ENCODE measurements around the gene ADORA2A.
"Not testable (repeated sequence)": the region's sequence is repeated elsewhere in the genome, so short reads cannot be mapped to it uniquely, and the experiment has no call there.

Gene ADORA2A

DNA sequence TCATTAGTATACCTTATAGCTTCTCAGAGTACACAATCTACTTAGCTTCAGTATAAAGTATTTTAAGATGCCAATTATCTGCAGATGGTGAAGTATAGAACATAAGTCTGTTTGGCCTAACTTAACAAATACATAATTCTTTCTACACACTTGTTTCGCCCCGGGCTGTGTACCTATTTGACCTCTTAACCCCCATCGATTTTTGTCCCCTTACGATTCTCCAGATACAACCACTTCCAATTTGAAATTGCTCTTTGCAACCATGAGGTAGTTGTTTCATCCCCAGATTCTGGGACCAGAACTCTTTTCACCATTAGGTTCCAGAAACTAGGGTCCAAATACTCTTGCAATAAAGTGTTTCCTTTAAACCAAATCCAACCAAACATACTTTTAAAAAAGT is 57.8 kb downstream of the ADORA2A start:
- Mint-ChIP-seq H3K27me3 (ENCODE audit: low read depth, poor library complexity) (peaks cover 30% of the 10 kb centered on the region), H3K27ac (no peak overlapping the region), H3K9me3 (peaks cover 4% of the 10 kb centered on the region), H3K4me1 (peaks cover 4% of the 10 kb centered on the region), H3K4me3 (no peak overlapping the region), H3K36me3 (ENCODE audit: low read depth) (no peaks in the 10 kb centered on the region)
- no peak for DNase-seq
- TF ChIP-seq, protein P1, sequence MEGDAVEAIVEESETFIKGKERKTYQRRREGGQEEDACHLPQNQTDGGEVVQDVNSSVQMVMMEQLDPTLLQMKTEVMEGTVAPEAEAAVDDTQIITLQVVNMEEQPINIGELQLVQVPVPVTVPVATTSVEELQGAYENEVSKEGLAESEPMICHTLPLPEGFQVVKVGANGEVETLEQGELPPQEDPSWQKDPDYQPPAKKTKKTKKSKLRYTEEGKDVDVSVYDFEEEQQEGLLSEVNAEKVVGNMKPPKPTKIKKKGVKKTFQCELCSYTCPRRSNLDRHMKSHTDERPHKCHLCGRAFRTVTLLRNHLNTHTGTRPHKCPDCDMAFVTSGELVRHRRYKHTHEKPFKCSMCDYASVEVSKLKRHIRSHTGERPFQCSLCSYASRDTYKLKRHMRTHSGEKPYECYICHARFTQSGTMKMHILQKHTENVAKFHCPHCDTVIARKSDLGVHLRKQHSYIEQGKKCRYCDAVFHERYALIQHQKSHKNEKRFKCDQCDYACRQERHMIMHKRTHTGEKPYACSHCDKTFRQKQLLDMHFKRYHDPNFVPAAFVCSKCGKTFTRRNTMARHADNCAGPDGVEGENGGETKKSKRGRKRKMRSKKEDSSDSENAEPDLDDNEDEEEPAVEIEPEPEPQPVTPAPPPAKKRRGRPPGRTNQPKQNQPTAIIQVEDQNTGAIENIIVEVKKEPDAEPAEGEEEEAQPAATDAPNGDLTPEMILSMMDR (IDR thresholded peaks at IDR 0.05) = no peak

DNA sequence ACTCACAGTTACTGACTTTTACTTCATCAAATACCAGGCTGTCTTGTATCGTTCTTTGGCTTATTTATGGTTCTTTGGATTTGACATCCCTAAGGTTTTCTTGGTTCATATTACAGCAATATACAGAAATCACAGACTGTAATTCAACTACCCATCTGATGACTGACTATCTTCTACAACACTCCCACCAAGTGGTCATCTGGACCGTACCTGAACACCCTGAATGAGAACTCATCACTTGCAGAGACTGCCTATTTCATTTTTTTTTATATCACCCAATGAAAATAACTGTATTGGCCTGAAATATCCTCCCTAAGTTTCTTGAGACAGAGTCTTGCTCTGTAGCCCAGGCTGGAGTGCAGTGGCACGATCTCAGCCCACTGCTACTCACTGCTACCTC is 58.2 kb downstream of the ADORA2A start:
- TF ChIP-seq, protein P1 (IDR thresholded peaks at IDR 0.05) = no peak
- no peak overlapping the region for H3K27ac Mint-ChIP-seq
- H3K4me1 Mint-ChIP-seq = peaks cover 4% of the 10 kb centered on the region
- no peak overlapping the region for H3K4me3 Mint-ChIP-seq
- H3K27me3 Mint-ChIP-seq (ENCODE audit: low read depth, poor library complexity) = peaks cover 33% of the 10 kb centered on the region
- DNase-seq = no peak
- peaks cover 4% of the 10 kb centered on the region for H3K9me3 Mint-ChIP-seq
- H3K36me3 Mint-ChIP-seq (ENCODE audit: low read depth) = no peaks in the 10 kb centered on the region

DNA sequence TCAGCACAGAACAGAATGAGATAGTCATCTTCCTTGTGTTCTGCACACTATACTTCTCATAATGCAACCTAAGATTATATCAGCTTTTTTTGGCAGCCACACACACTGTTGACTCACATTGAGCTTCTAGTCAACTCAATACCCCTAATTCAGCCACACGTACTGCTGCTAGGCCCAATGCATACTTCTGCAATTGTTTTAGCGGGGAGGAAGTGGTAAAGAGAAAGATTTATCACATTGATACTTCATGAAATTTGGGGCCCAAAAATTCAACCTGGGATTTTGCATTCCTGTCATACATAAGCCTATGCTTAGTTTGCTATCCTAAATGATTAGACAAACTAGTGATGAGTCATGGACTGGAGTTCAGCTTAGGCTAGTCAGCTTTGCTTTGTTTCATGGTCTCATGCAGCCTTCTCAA is 59.1 kb downstream of the ADORA2A start:
- no peak for DNase-seq
- peaks cover 4% of the 10 kb centered on the region for H3K4me1 Mint-ChIP-seq
- H3K27ac Mint-ChIP-seq = no peak overlapping the region
- H3K27me3 Mint-ChIP-seq (ENCODE audit: low read depth, poor library complexity) = peaks cover 41% of the 10 kb centered on the region
- H3K36me3 Mint-ChIP-seq (ENCODE audit: low read depth) = no peaks in the 10 kb centered on the region
- peaks cover 4% of the 10 kb centered on the region for H3K9me3 Mint-ChIP-seq
- TF ChIP-seq, protein P1 (IDR thresholded peaks at IDR 0.05) = no peak
- H3K4me3 Mint-ChIP-seq = no peak overlapping the region

DNA sequence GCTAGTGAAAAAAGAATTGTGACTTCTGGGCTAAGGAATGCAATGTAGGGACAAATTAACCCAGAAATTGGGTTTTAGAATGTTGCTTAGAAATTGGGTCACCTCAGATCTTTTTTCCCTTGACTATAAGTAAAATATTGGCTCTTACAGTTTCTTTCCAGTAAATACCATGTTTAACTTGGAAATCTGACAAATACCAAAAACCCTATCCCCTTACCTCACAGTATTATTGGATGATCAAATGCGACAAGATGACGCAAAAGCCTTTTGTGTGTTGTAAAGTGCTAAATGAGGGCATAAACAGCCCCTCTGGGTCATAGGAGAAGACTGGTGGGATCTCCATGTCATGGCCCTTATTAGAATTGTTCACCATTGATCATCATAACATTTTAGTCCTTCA is 61.6 kb downstream of the ADORA2A start:
- peaks cover 10% of the 10 kb centered on the region for H3K9me3 Mint-ChIP-seq
- H3K4me3 Mint-ChIP-seq = no peak overlapping the region
- TF ChIP-seq, protein P1 (IDR thresholded peaks at IDR 0.05) = no peak
- DNase-seq = no peak
- peaks cover 4% of the 10 kb centered on the region for H3K4me1 Mint-ChIP-seq
- H3K27ac Mint-ChIP-seq = no peak overlapping the region
- H3K27me3 Mint-ChIP-seq (ENCODE audit: low read depth, poor library complexity) = peaks cover 62% of the 10 kb centered on the region
- H3K36me3 Mint-ChIP-seq (ENCODE audit: low read depth) = peaks cover 4% of the 10 kb centered on the region

DNA sequence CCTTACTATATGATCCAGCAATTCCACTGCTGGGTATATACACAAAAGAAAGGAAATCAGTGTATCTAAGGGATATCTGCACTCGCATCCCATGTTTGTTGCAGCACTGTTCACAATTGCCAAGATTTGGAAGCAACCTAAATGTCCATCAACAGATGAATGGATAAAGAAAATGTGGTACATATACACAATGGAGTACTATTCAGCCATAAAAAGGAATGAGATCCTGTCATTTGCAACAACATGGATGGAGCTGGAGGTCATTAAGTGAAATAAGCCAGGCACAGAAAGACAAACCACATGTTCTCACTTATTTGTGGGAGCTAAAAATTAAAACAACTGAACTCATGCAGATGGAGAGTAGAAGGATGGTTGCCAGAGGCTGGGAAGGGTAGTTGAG is 62.0 kb downstream of the ADORA2A start:
- not testable (repeated sequence) for H3K36me3 Mint-ChIP-seq (ENCODE audit: low read depth); DNase-seq; H3K4me3 Mint-ChIP-seq; H3K4me1 Mint-ChIP-seq
- Mint-ChIP-seq H3K27ac (peak overlapping the region; percentile 18), H3K27me3 (ENCODE audit: low read depth, poor library complexity) (peaks cover 66% of the 10 kb centered on the region), H3K9me3 (peaks cover 10% of the 10 kb centered on the region)
